Vagina (tissue), 2 donors: ENCODE measurements around the gene KATNB1. TPM values are rescaled to one million over a fixed set of nuclear protein-coding genes. Genes with fewer than 3 reads are reported as not detected.
"Not testable (repeated sequence)": the region's sequence is repeated elsewhere in the genome, so short reads cannot be mapped to it uniquely, and the experiment has no call there.

Source experiments
- DNase-seq, 2 donors: peaks; one replicate each; pipeline ENCODE4 v3.0.0-alpha.2; 2017; ENCODE audit errors: extremely low spot score in 2 of 2
- H3K27ac ChIP-seq: fragments of 200-600 bp; sonication (generic); one replicate; pipeline ENCODE4 v1.5.1; 2019
- H3K27me3 ChIP-seq: fragments of 200-600 bp; sonication (generic); one replicate; pipeline ENCODE4 v1.5.1; 2019
- H3K36me3 ChIP-seq, 2 donors: fragments of 200-600 bp; sonication (generic); one replicate each; pipeline ENCODE4 v1.5.1; 2017 to 2019
- H3K4me1 ChIP-seq: fragments of 200-600 bp; sonication (generic); one replicate; pipeline ENCODE4 v1.5.1; 2019
- H3K4me3 ChIP-seq, 2 donors: fragments of 200-600 bp; sonication (generic); 1 replicate in 1 of 2; 2 replicates in 1 of 2; pipeline ENCODE4 v1.5.1; 2016 to 2019
- H3K9me3 ChIP-seq: fragments of 200-600 bp; sonication (generic); one replicate; pipeline ENCODE4 v1.5.1; 2019
- POLR2A ChIP-seq, 2 donors: fragments of 450-650 bp; IDR thresholded peaks; one replicate each; pipeline ENCODE4 v1.6.1; 2017; ENCODE audit warnings: antibody characterized with exemption in 2 of 2, mild to moderate bottlenecking in 2 of 2, moderate library complexity in 2 of 2
- POLR2AphosphoS5 ChIP-seq, 2 donors: sonication (generic); formaldehyde crosslinking; IDR thresholded peaks; one replicate each; pipeline ENCODE4 v1.9.0; 2017; ENCODE audit warnings: antibody characterized with exemption in 2 of 2, mild to moderate bottlenecking in 2 of 2, low read depth in 1 of 2; ENCODE audit not compliant: insufficient read depth in 1 of 2
- intact Hi-C: fragments of 100-400 bp; cut with DNase I; formaldehyde crosslinking; loops from one replicate; pipeline ENCODE4 v1.15.1; 2023
- total RNA-seq: library from RNA; depleted of rRNA; stranded (reverse); fragments of >200 nt; gene quantifications from one replicate; pipeline ENCODE4 v1.2.3, GENCODE V29; 2016
- TF ChIP-seq, protein P1 (sequence below), 3 experiments: fragments of 450-650 bp in 2 of 3; fragments of 200-600 bp in 1 of 3; sonication (generic) in 1 of 3; IDR thresholded peaks; one replicate each; pipeline ENCODE4 v1.5.1; 2017 to 2019; ENCODE audit warnings: antibody characterized with exemption in 3 of 3, mild to moderate bottlenecking in 2 of 3, moderate library complexity in 2 of 3

The KATNB1 gene
- total RNA-seq, 1 donor from 2014 or later = 23.6 TPM

DNA sequence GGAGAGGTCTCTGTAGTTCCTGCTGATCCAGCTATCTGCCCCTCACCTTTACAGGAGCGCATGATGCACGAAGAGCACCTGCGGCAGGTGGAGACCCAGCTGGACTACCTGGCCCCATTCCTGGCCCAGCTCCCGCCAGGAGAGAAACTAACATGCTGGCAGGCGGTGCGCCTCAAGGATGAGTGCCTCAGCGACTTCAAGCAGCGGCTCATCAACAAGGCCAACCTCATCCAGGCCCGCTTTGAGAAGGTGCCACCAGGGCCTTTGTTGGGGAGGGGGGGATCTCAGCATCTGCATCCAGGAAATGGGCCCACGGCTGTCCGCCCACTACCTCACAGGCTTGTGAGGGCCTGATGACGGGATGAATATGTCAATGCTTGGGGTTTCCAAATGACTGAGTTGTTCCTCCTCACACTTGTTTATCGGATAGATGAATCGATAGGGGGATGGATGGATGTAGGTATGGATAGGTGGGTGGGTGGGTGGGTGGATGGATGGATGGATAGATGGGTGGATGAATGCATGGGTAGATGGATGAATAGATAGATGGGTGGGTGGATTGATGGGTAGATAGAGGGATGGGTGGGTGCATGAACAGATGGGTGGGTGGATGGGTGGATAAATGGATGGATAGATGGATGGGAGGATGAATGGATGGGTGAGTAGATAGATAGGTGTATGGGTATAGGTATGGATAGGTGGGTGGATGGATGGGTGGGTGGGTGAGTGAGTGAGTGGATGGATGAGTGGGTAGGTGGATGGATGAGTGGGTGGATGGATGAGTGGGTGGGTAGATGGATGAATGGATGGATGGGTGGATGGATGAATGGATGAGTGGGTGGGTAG, 7.0 kb upstream of the KATNB1 start:
- no peaks in the 10 kb centered on the region for H3K4me1 ChIP-seq
- H3K27ac ChIP-seq = no peak overlapping the region
- H3K36me3 ChIP-seq = no peaks in the 10 kb centered on the region
- intact Hi-C loops = no loop called here
- TF ChIP-seq POLR2A (IDR thresholded peaks at IDR 0.05) (no peak), POLR2AphosphoS5 (IDR thresholded peaks at IDR 0.05; ENCODE audit: insufficient read depth in 1 of 2, low read depth in 1 of 2) (no peak)
- TF ChIP-seq, protein P1, sequence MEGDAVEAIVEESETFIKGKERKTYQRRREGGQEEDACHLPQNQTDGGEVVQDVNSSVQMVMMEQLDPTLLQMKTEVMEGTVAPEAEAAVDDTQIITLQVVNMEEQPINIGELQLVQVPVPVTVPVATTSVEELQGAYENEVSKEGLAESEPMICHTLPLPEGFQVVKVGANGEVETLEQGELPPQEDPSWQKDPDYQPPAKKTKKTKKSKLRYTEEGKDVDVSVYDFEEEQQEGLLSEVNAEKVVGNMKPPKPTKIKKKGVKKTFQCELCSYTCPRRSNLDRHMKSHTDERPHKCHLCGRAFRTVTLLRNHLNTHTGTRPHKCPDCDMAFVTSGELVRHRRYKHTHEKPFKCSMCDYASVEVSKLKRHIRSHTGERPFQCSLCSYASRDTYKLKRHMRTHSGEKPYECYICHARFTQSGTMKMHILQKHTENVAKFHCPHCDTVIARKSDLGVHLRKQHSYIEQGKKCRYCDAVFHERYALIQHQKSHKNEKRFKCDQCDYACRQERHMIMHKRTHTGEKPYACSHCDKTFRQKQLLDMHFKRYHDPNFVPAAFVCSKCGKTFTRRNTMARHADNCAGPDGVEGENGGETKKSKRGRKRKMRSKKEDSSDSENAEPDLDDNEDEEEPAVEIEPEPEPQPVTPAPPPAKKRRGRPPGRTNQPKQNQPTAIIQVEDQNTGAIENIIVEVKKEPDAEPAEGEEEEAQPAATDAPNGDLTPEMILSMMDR (IDR thresholded peaks at IDR 0.05) = no peak
- no peaks in the 10 kb centered on the region for H3K9me3 ChIP-seq
- H3K4me3 ChIP-seq = no peak overlapping the region
- DNase-seq = no peak
- no peaks in the 10 kb centered on the region for H3K27me3 ChIP-seq

DNA sequence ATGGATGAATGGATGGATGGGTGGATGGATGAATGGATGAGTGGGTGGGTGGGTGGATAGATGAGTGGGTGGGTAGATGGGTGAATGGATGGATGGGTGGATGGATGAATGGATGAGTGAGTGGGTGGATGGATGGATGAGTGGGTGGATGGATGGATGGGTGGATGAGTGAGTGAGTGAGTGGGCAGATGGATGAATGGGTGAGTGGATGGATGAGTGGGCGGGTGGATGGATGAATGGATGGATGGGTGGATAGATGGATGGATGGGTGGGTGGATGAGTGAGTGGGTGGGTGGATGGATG, 6.4 kb upstream of the KATNB1 start:
- Histone ChIP-seq H3K27ac (no peak overlapping the region), H3K36me3 (no peaks in the 10 kb centered on the region), H3K4me3 (no peak overlapping the region), H3K27me3 (no peaks in the 10 kb centered on the region), H3K4me1 (peaks cover under 1% of the 10 kb centered on the region), H3K9me3 (no peaks in the 10 kb centered on the region)
- intact Hi-C loops = no loop called here
- no peak for TF ChIP-seq POLR2AphosphoS5 (IDR thresholded peaks at IDR 0.05; ENCODE audit: insufficient read depth in 1 of 2, low read depth in 1 of 2)
- no peak for TF ChIP-seq POLR2A (IDR thresholded peaks at IDR 0.05)
- TF ChIP-seq, protein P1 (IDR thresholded peaks at IDR 0.05) = no peak
- DNase-seq = no peak

DNA sequence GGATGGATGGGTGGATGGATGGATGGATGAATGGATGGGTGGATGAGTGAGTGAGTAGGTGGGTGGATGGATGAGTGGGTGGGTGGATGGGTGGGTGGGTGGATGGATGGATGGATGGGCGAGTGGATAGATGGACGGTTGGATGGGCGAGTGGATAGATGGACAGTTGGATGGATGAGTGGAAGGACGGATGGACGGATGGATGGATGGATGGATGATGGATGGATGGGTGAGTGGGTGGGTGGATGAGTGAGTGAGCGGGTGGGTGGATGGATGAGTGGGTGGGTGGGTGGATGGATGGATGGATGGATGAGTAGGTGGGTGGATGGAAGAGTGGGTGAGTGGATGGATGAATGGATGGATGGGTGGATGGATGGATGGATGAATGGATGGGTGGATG, 5.7 kb upstream of the KATNB1 start:
- intact Hi-C loops = loop anchor here (10.0 kb wide), 1 partner anchor 395 kb away; the partner anchor contains the start of gene CFAP20
- not testable (repeated sequence) for DNase-seq, H3K36me3 ChIP-seq, H3K4me3 ChIP-seq, H3K4me1 ChIP-seq, H3K27ac ChIP-seq, H3K27me3 ChIP-seq, H3K9me3 ChIP-seq

DNA sequence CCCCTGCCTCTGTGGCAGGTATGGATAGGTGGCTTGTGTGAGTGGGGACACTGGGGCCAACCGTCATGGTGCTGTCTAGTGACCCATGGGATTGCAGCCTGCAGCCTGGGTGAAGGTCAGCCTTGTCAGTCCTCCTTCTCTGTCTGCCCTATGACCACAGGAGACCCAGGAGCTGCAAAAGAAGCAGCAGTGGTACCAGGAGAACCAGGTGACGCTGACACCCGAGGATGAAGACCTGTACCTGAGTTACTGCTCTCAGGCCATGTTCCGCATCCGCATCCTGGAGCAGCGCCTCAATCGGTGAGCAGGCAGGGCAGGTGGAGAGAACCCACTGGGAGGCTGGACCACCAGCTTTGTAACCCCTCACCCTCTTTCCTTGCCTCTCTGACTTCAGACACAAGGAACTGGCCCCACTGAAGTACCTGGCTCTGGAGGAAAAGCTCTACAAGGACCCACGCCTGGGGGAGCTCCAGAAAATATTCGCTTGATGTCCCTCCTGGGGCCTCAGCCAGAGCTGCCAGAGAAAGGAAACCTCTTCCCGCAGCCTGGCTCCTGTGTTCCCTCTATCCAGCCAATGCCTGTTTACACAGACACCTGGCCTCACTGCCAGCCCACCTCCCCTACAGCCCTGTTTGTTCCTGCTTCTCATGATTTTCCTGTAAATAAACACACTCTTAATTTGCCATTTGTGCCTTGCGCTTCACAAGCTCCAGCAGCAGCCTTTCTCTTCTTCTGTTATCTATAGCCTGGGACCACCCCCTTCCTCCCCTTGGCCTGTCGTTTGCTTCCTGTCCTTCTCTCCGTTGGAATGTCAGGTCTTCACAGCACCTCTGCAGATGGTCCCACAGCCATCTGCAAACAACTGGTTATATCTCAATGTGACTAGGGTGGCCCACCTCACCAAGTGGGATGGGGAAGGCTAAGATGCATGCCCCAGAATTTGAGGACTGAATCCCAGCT, 4.5 kb upstream of the KATNB1 start:
- H3K27ac ChIP-seq = no peak overlapping the region
- H3K9me3 ChIP-seq = no peaks in the 10 kb centered on the region
- peaks cover 11% of the 10 kb centered on the region for H3K4me1 ChIP-seq
- no peak overlapping the region for H3K4me3 ChIP-seq
- DNase-seq = no peak
- H3K27me3 ChIP-seq = no peaks in the 10 kb centered on the region
- TF ChIP-seq POLR2A (IDR thresholded peaks at IDR 0.05) (no peak), POLR2AphosphoS5 (IDR thresholded peaks at IDR 0.05; ENCODE audit: insufficient read depth in 1 of 2, low read depth in 1 of 2) (no peak)
- TF ChIP-seq, protein P1 (IDR thresholded peaks at IDR 0.05) = no peak
- no peaks in the 10 kb centered on the region for H3K36me3 ChIP-seq
- intact Hi-C loops = loop anchor here (10.0 kb wide), 1 partner anchor 394 kb away; the partner anchor contains the start of gene CFAP20

DNA sequence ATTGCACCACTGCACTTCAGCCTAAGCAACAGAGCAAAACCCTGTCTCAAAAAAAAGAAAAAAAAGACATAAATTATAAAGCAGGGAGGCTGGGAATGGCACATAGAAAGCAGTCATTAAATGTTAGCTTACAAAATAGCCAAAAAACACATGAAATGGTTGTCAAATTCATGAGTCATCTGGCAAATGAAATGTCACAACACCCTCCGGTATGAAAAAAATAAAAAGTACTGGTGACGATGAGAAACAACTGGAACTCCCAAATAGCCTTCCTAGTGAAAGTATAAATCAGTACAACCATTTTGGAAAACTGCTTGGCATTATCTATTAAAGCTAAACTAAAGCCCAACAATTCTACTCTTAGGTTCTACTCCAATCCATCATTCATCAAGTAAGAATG, 3.5 kb upstream of the KATNB1 start:
- TF ChIP-seq POLR2AphosphoS5 (IDR thresholded peaks at IDR 0.05; ENCODE audit: insufficient read depth in 1 of 2, low read depth in 1 of 2) (no peak), POLR2A (IDR thresholded peaks at IDR 0.05) (no peak)
- TF ChIP-seq, protein P1 (IDR thresholded peaks at IDR 0.05) = no peak
- H3K36me3 ChIP-seq = no peaks in the 10 kb centered on the region
- no peaks in the 10 kb centered on the region for H3K9me3 ChIP-seq
- peaks cover 21% of the 10 kb centered on the region for H3K4me1 ChIP-seq
- no peak for DNase-seq
- no peaks in the 10 kb centered on the region for H3K27me3 ChIP-seq
- no peak overlapping the region for H3K27ac ChIP-seq
- H3K4me3 ChIP-seq = no peak overlapping the region
- intact Hi-C loops = loop anchor here (10.0 kb wide), 1 partner anchor 393 kb away; the partner anchor contains the start of gene CFAP20
